ENCODE results near the gene KIFAP3.

KIFAP3 gene

DNA sequence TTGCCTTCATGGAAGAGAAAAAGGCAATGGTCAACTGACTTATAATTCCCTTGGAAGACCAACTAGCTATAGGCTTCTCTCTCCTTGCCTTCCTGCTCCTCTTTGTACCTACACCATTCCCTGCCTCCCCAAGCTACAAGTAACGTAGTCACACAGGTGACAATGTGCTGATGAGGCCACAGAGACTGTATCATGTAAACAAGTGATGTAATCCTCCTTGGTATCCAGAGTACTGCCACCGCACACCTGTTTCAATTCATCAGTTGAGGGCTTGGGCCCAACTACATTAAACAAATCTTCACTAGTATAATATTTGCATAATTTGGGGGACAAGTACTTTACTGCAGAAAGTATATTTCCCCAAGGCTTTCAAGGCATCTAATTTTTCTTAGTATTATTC, 104.4 kb downstream of the KIFAP3 start:
- DNase-seq, result no peak

DNA sequence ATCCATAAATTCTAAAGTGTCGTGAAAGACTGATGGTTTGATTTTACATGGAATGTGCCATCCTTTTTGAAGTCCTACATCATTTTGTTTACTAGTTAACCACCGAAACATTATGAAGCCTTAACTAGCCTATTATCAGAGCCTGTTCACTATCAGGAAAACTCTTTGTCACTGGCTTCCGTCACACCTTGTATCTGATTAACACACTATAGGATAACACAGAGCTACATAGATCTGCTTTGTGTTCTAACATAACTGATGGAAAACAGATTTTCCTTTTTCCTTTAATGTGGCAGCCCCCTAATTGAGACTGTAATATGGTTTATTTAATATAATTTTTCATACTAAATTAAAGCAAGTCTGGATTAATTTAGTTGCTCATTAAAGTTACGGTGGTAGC, 106.3 kb downstream of the KIFAP3 start:
- DNase-seq, result no peak

DNA sequence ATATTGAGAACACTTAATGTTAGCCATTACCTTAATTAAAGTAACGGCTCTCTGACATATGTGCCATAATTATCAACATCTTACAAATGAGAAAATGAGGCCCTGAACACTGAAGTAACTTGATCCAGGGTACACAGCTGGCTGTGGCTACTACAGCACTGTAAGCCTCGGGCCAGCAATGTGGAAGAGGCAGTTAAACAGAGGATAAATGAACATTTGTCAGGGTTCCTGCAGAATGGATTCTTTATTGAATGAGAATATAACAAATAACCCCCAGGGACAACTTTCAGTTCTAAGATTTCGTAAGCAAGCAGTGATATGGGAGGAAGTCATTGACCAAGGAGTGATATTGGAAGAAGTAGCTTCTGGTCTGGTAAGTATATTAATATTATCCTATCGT, 110.3 kb downstream of the KIFAP3 start:
- no peak for DNase-seq

DNA sequence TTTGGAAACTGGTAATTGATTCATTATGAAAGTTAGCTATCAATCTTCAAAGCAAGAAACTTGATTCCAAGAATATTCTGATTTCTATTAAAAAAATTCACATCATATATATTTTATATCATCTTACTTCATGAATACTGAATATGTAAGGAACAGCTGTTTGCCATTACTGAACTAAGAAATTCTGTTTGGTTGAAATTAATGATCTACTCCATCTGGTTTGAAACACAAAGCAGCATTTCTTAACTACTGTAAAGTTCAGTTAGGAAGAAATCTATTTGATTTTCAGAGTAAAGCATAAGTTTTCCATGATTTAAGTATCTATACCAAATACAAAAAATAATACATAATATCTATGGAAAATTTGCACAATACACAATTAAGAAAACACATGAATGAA, 114.8 kb downstream of the KIFAP3 start:
- no peak for DNase-seq

DNA sequence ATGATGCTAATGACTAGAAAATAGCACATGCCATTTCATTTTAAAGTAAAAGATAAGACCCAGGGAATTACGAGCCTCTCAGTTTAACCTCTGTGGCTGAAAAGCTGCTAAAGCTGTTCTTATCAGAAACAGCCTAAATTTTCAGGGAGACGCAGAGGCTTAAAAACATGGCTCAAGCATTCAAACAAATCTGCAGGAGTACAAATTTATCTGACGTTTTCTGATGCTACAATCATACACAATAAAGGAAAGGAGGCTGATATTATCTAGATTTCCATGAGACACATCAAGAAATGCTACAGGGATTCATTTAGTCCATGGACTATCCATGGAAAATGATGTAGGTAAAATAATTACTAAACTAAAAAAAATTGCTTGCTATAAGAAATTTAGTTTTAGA, 115.5 kb downstream of the KIFAP3 start:
- DNase-seq, result no peak

DNA sequence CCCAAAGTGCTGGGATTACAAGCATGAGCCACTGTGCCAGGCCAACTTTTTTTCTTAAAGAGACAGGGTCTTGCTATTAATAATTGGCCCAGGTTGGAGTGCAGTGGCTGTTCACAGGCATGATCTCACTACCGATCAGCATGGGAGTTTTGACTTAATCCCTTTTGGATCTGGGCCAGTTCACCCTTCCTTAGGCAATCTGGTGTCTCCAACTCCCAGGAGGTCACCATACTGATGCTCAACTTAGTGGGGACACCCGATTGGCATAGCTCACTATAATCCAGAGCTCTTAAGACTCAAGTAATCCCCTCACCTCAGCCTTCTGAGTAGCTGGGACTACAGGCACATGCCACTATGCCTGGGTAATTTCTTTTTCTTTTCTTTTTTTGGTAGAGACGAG, 116.6 kb downstream of the KIFAP3 start:
- DNase-seq, result no peak

DNA sequence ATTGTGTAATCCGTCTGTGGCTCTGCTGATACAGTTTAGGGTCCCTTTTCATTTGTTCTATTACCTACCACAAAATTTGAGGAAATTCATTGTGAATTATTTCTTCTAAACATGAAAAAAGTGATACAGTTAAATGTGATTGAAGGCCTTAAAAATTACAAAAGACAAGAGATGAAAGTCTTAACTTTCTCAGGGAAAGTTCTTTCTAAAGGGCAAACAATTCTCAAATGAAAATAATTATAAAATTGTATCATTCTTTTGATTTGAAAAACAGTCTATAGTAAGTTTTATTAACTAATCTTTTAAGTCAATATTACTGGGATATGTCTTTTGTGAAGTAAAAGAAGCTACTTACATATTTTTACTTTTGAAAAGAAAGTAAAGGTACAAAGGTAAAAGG, 123.4 kb downstream of the KIFAP3 start:
- no peak for DNase-seq

DNA sequence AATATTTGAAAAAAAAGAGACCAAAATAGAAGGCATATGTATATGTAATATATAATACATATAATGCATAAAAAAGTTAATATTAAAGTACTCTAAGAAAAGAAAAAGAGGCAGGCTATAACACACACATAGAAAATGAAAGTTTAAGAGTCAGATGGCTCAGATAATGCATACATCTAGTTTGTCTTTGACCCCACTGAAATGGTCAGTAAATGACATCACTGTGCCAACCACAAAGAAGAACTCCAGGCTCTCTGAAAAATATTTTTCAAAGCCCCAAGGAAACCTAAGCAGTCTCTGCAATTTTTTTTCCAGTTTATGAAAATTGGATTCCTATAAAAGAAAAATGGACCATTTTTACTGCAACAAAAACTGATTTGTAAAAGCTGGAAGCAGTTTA, 125.4 kb downstream of the KIFAP3 start:
- DNase-seq, result no peak

DNA sequence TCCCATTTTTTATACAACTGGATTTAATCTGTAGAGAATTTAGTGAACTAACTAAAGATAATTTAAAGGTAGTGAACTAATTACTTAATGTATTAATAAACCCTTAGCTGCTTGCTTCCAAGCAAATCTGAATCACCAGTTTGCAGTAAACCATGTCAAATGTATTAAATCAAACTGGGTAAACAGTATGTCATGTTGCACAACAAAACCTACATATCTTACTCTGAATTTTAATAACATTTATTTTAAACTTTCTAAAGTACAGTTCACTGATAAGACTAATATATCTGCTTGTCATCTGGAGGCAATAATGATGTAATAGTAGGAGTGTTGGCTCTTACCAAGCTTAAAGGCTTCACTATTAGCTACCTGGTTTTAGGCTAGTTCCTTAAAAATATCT, 128.3 kb downstream of the KIFAP3 start:
- no peak for DNase-seq

DNA sequence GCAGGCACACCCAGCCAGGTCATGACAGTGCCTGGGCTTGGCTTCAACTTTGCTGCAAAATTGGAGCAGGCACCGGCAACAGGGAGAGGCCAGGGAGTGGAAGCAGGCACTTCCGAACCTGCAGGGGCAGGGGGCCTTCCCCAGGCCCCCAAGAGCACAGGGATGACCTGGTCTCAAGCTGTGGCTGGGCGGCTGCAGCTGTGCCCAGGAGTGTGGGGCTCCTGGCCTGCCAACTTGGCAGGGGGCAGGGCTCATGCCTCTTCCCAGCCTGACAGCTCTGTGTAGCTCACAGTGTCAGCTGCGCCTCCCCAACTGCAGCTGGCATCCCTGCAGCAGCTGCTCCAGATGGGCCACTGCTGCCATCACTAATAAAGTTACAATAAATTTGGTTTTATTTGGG, 129.3 kb downstream of the KIFAP3 start:
- no peak for DNase-seq

DNA sequence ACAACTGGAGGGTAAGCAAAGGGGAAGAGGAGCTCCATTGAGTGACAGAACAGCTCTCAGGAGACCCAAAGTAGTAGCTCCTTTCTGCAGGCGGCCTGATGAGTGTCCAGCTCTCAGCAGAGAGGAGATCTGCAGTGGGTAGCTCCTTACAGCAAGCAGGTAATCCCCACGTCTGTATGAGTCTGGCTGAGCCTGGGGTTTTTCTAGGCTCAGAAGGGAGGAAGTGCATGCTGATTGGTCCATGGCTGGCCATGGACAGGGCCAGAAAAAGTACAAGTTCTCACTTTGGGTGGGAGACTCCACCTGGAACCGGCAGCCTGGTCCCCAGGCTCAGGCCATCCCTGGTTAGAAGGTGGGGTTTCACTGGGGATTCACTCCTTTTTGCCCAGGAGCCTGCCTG, 129.9 kb downstream of the KIFAP3 start:
- DNase-seq, result no peak

DNA sequence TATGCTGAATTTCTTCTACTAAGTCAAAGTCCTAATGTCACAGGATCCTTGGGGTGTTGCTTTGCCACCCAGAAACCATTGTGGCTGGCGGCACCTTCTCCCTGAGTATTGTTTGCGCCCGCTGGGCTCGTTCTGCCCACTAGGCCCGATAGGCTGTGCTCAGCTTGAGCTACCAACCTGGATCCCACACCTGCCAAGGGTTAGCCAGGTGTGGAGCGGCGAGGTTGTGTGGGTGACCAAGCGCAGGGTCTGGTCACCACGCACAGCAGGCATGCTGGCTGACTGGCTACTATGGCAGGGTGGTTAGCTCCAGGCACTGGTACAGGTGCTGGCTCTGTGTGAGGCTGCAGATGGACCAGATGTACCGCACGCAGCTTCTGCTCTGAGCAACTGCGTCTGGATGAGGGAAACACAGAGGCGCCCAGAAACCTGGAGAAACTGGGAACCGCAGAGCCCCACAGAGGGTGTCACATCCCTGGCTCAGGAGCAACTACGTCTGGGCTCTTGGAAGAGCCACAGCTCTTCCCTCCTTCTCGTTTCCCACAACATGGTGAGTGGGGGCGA, 130.4 kb downstream of the KIFAP3 start:
- DNase-seq, result no peak

DNA sequence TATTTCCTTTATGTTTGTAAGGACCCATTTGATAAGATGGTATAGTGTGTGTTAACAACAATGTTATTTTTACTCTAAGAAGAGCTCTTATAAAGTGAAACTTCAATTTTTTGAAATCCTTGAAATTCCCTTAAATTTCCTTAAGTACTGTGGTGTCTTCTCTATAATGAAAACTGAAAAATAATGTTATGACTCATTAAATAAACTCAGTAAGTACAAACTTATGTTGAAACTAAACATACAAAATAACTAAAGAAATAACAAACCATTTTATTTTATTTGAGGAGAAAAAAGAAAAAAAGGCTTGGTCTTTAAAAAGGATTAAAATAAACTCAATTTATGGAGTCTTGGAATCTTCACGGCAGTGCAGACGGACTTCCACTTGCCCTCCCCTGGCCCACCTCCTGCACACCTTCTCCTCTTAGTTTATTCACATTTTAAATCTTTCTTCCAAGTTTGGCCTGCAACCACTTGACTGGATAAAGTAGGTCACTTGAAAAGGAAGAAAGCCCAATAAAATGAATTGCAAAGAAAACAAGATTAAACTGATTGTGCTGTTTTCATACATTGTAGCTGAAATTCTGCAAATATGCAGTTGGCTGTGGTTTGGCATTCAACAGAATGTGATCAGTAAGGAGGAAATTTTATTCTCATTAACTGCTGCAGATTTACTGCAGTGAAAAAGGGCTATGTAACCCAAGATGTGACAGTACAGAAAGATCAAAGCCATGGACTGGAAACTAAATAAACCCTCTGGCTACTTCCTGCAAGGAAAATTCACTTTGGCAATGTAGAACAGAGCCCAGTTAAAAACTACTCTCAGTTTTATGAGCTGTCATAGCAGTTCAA, 132.3 kb downstream of the KIFAP3 start:
- DNase-seq, result no peak

DNA sequence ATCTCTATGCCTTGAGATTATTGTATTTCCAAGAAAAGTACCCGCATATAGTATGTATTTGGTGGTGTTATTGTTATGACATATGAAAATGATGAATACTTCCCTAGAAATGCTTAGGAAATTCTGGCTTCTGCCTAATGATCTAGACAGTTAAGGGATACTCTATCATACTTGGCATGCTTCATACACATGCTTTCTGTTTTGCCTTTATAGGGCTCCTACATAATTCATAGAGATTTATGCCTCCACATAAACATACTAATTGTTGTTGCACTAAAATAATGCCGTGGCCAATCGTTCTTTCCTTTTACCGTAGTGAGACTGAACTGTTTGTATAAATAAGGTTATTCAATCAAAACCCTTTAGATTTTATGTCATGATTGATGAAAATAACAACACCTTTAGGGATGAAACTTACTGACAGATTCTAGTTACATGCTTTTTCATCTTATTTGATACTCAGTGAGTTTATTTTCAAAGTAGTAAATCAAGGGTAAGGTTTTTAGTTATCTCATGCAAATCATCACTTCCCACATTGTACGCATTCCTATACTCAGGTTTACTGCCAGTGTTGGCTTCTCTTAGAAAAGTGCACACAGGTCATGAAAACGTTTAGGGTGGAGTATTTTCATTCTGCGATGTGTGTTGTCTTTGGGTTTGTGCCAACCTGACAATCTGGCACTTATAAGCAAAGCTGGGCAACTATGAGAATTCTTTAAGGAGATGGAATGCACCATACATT, 140.3 kb downstream of the KIFAP3 start:
- no peak for DNase-seq

DNA sequence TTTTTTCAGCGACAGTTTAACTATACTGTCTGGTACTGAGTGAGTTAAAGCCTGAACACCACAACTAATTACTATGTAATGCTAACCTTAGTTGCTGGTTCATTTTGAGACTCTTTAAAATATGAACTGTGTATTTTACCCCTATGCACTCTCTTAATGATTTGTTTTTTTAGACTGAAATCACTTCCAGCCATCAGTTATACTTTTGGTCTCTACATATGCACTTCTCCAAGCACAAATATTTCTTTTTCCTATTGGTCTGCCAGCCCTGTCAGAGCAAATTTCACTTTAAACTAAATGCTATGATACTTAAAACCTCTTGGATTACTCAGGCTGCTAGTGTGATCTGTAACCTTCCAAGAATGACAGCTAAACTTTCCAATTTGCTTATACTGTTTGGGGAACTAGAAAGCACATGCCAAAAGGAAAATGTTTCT, 142.7 kb downstream of the KIFAP3 start:
- DNase-seq, result no peak

DNA sequence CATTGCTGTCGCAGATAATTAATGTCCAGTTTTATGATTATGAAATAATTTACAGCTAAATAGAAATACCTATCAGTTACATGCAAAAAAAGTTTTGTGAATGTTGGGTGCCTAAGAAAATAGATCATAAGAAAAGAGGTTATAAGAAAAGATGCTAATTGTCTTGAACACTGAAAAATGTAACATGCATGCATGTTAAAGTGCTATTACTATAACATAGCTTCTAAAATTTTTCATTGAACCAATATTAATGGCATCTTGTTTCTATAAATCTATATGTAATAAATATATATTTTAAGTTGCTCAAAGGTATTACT, 145.3 kb downstream of the KIFAP3 start:
- no peak for DNase-seq

DNA sequence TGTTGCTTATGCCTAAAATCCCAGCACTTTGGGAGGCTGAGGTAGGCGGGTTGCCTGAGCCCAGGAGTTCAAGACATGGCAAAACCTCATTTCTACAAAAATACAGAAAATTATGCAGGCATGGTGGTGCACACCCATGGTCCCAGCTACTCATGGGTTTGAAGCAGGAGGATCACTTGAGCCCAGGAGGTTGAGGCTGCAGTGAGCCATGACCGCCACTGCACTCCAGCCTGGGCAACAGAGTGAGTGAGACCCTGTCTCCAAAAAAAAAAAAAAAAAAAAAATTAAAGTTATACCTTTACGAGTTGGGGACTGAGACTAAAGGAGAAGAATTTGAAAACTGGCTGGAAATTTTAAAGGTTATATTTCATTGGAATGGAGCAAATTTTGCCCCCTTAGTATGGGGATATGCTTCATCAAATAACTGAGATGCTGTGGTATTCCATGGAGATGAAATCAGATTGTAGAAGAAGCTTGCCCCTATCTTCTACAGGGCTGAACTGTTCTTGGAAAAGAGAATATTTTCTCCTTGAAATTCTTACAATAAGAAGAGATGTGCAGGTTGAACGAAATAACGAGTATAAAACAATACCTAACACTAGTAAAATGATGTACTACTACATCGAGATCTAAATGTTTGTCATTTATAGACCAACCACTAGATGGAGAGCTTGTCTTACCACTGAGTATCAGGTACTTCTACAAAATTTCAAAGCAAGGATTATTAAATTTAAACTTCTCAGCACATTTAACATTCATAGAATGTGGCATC, 145.9 kb downstream of the KIFAP3 start:
- peak in 1 of 2 experiments; percentile 34 for DNase-seq

DNA sequence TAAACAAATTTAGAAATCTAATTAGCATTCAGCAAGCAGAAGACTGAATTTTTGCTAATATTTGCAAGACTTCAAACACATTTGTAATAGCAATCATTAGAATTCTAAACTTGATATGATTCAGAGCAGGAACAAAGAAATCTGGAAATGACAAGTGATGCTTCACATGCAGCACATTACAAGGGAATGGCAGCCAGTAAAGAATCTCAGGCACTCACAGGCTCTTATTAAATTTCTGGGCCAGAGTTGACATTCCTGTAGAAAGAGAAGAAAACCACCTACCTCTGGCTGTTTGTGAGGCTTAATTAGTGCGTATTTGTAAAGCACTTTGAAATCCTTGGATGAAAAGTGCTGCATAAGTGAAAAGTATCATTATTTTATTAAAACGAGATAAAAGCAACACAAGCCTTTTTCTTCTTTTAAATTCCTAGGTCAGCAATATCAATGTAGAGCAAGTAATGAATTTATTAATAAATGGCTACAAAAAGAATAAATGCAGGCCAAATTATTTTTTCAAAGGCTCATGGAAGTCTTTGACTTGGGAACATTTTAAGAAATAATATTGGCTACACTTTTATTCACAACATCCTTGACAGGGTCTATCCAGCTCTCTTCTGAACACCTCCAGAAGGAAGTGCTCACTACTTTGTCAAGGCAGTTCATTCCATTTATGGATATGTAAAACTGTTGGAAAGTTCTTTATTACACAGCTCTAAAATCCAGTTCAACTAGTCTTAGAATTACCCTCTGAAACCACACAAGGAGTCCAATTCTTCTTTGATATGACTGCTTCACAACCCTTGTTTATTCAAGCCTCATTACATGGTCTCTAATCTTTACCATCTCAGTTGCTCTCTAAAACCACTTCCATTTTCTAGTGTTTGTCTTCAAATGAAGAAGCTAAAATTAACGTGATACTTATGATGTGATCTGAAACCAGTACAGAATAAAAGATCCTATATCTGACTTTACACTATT, 148.7 kb downstream of the KIFAP3 start:
- no peak for DNase-seq

DNA sequence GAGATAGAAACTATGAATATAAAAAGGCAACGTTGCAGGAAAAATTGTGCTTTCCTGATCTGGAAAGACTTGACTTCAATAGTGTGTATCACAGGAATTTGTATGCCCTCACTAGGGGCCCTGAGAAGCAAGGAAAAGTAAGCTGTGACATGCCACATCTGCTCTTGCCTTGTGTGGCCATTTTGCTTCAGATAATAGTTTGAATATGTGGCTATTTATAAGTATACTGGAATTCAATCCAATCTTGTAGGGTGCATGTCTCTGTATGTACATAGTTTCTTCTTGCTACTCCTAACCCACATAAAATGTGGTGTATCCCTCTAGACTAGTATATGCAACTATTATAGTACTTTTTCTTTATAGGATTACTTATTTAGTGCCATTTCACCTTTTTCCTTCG, 149.7 kb downstream of the KIFAP3 start:
- DNase-seq, result no peak

DNA sequence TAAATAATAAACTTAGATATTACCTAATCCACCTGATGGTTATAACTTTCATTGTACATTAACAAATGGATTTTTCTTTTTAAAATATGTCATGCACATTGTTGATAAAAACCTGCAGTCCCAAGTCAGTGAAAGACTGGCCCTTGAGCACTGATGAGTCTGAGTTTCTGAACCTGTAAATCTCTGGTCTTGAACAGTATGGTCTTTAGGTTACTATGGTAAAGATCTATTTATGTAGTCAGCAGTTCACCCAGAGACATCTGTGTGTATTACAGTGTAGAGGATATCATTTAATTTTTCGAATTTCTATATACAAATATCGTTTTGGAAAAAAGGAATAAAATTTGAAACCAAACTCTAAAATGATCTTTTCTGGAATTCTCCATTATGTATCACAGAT, 150.4 kb downstream of the KIFAP3 start:
- no peak for DNase-seq

DNA sequence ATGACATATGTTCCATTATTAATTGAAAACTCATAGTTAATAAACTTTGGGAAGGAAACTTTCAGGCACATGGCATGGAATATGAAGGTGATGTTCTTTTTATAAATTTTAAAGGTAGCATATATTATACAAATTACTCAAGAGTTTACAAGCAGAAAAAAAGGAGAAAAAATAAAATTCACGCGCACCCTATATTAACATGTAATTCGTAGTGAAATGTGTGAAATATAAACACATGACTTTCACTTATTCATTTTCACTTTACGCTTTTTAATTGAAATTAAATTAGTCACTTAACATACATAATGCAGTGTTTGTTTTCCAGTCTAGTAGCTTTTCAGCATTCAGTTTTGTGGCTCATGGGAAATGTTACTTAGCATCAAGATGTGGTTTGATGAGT, 153.4 kb downstream of the KIFAP3 start:
- no peak for DNase-seq

DNA sequence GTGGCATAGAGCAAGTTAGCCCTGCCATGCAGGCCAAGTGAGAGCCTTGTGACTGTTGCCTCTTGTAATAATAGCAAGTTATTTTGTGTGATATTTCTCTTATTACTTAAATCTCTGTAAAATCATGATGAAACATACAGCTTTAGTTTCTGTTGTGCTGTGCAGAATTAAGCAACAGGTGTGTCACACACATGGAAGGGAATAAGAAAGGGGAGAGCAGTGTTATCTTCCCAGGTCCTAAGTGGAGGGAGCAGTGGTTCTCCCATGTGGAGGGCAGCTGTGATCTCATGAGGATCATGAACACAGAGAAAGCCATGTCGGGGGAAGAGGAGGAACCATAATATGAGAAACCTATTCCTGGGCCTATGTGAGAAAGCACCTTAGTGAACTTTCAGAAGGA, 155.6 kb downstream of the KIFAP3 start:
- no peak for DNase-seq
